MCF 10A (cell line): ENCODE measurements around the gene BACH2. TPM values are rescaled to one million over a fixed set of nuclear protein-coding genes. Genes with fewer than 3 reads are reported as not detected.

Experiments used
- BruUV-seq: library from RNA; stranded (reverse); fragments of 400-500 nt; replicated peaks from 2 replicates; lab custom pipeline; 2021; lab: Mats Ljungman, UMichigan
- CTCF ChIA-PET: fragments of 300-600 bp; sonication (Branson Sonifier 250); formaldehyde crosslinking; extraction: SDS; loops from one replicate; lab custom pipeline; 2021; ENCODE audit warnings: antibody characterized with exemption, inconsistent platforms; lab: Yijun Ruan, JAX
- POLR2A ChIA-PET: fragments of 300-600, 350-650 bp; sonication (Branson Sonifier 250); formaldehyde crosslinking; extraction: SDS; loops from one replicate; lab custom pipeline; 2020; ENCODE audit warnings: antibody characterized with exemption, inconsistent platforms; lab: Yijun Ruan, JAX
- DNase-seq: peaks from one replicate; pipeline ENCODE4 v3.0.0-alpha.2; 2018; ENCODE audit not compliant: unreplicated experiment
- H3K27ac Mint-ChIP-seq: one replicate; pipeline ENCODE4 v1.8.0; 2022; ENCODE audit warnings: mild to moderate bottlenecking, low read depth, mixed read lengths; ENCODE audit not compliant: unreplicated experiment
- H3K27me3 Mint-ChIP-seq: one replicate; pipeline ENCODE4 v1.8.0; 2022; ENCODE audit warnings: mixed read lengths; ENCODE audit not compliant: insufficient read depth, unreplicated experiment
- H3K36me3 Mint-ChIP-seq: one replicate; pipeline ENCODE4 v1.8.0; 2022; ENCODE audit warnings: mild to moderate bottlenecking, moderate library complexity, mixed read lengths; ENCODE audit not compliant: insufficient read depth, unreplicated experiment
- H3K4me1 Mint-ChIP-seq: one replicate; pipeline ENCODE4 v1.8.0; 2022; ENCODE audit warnings: mixed read lengths; ENCODE audit not compliant: insufficient read depth, unreplicated experiment
- H3K4me3 Mint-ChIP-seq: one replicate; pipeline ENCODE4 v1.8.0; 2022; ENCODE audit warnings: mild to moderate bottlenecking, moderate library complexity, mixed read lengths; ENCODE audit not compliant: unreplicated experiment
- H3K9me3 Mint-ChIP-seq: one replicate; pipeline ENCODE4 v1.8.0; 2022; ENCODE audit warnings: mixed read lengths; ENCODE audit not compliant: unreplicated experiment
- CTCF ChIP-seq: fragments of 200-600 bp; IDR thresholded peaks from one replicate; pipeline ENCODE4 v1.8.0; 2022; ENCODE audit warnings: antibody characterized with exemption, mild to moderate bottlenecking; ENCODE audit not compliant: unreplicated experiment
- intact Hi-C: fragments of 100-400 bp; cut with micrococcal nuclease; formaldehyde crosslinking; loops from 2 replicates; pipeline ENCODE4 v1.14.1; 2022
- total RNA-seq: library from RNA; stranded (reverse); gene quantifications from 2 replicates; pipeline ENCODE4 v1.2.3, GENCODE V29; 2022

BACH2 gene
- total RNA-seq, 1 experiment from 2014 or later, result 9.9 TPM

DNA sequence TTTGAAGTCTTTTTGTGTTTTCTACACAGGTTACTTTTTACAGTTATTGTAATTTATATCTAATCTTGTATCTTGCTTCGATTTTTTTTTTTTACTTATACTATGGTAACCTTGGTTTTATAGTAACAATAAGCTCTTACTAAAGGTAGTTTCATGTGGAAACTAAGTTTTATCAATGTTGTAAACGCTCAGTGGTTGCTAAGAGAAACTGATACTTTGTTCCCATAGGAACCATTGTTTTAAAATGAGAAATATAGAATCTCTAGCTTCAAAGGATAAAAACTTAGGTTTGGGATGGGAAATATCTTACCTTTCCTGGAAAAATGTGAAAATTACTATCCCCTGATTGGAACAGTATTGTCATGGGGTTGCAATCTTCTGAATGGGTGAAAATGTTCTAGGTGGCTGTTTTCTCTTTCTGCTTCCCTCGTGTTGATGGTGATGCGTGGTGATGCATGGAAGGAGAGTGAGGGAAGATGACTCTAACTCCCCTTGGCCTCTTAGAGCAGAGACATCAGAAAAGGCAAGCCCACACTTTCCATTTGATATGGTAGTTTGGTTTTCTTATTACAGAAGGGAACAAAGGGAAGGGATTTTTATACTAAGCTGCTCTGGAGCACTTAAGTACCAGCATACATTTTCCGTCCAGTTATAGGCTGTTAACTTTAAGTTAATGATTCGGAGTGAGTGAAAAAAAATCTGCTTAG, 23.5 kb upstream of the BACH2 start:
- H3K9me3 Mint-ChIP-seq, result no peaks in the 10 kb centered on the region
- H3K36me3 Mint-ChIP-seq, result no peaks in the 10 kb centered on the region
- DNase-seq, result no peak
- TF ChIP-seq CTCF, result no peak
- ChIA-PET CTCF (interaction anchor here (0.9 to 1.0 kb wide), 4 partner anchors 23 to 379 kb away, joined by 3 to 5 read pairs (median 4); no protein-coding TSS in a partner anchor), POLR2A (interaction anchor here (0.6 to 1.0 kb wide), 2 partner anchors 32 to 140 kb away, joined by 3 read pairs; no protein-coding TSS in a partner anchor)
- H3K4me1 Mint-ChIP-seq, result no peaks in the 10 kb centered on the region
- intact Hi-C loops, result no loop called here
- peaks cover under 1% of the 10 kb centered on the region for H3K27me3 Mint-ChIP-seq
- H3K4me3 Mint-ChIP-seq, result no peak overlapping the region
- no TSS peak for BruUV-seq
- H3K27ac Mint-ChIP-seq, result no peak overlapping the region

GRCh38 chr6:90319044-90319443, 22.4 kb upstream of the BACH2 start:
- no peak overlapping the region for H3K4me3 Mint-ChIP-seq
- POLR2A ChIA-PET, result no interaction called here
- TF ChIP-seq CTCF, result no peak
- no peaks in the 10 kb centered on the region for H3K4me1 Mint-ChIP-seq
- H3K27me3 Mint-ChIP-seq, result peaks cover 11% of the 10 kb centered on the region
- no peak overlapping the region for H3K27ac Mint-ChIP-seq
- intact Hi-C loops, result no loop called here
- BruUV-seq, result no TSS peak
- CTCF ChIA-PET, result interaction anchor here (1.5 kb wide), 1 partner anchor 74 kb away, joined by 5 read pairs; no protein-coding TSS in a partner anchor
- no peaks in the 10 kb centered on the region for H3K36me3 Mint-ChIP-seq
- H3K9me3 Mint-ChIP-seq, result no peaks in the 10 kb centered on the region
- no peak for DNase-seq

DNA sequence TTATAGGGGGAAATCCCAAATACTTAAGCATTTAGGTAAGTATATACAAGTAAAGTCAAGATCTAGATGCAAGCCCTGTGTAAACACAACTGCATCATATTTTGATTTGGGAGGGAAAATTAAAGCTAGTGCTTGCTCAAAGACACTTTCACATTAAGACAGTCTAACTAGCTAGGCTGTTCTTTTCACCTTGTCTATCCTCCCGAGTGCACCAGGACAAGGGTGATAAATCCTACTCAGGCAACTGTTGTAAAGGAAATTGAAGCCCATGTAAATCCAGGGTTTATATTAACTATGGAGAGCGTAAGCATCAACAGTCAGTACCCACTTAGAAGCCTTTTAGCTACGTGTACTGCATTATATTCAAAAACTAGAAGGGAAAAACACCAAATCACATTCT, 19.3 kb upstream of the BACH2 start:
- Mint-ChIP-seq H3K36me3 (no peaks in the 10 kb centered on the region), H3K27me3 (peaks cover 18% of the 10 kb centered on the region), H3K4me3 (no peak overlapping the region), H3K27ac (no peak overlapping the region), H3K4me1 (no peaks in the 10 kb centered on the region), H3K9me3 (no peaks in the 10 kb centered on the region)
- ChIA-PET CTCF (interaction anchor here (0.8 to 1.3 kb wide), 3 partner anchors 108 to 376 kb away, joined by 3 to 7 read pairs (median 5); no protein-coding TSS in a partner anchor), POLR2A (interaction anchor here (0.5 to 1.7 kb wide), 3 partner anchors 9 to 97 kb away, joined by 3 to 4 read pairs (median 3); no protein-coding TSS in a partner anchor)
- no TSS peak for BruUV-seq
- no peak for TF ChIP-seq CTCF
- DNase-seq, result no peak
- intact Hi-C loops, result no loop called here

- Mint-ChIP-seq H3K4me3 (no peak overlapping the region), H3K27me3 (peaks cover 18% of the 10 kb centered on the region), H3K36me3 (no peaks in the 10 kb centered on the region), H3K9me3 (no peaks in the 10 kb centered on the region), H3K4me1 (no peaks in the 10 kb centered on the region), H3K27ac (no peak overlapping the region)
- intact Hi-C loops, result no loop called here
- ChIA-PET POLR2A (interaction anchor here (0.8 to 1.7 kb wide), 2 partner anchors 10 to 15 kb away, joined by 3 to 4 read pairs; no protein-coding TSS in a partner anchor), CTCF (interaction anchor here (0.7 to 1.2 kb wide), 2 partner anchors 108 to 365 kb away, joined by 3 to 5 read pairs; no protein-coding TSS in a partner anchor)
- TF ChIP-seq CTCF, result no peak
- no peak for DNase-seq
- BruUV-seq, result no TSS peak
Observed at GRCh38 chr6:90315354-90315950, 18.8 kb upstream of the BACH2 start.
